Endothelial cell of umbilical vein (primary cell): ENCODE measurements around the gene VAPB.

Source experiments
- CTCF ChIP-seq, 2 donors: IDR thresholded peaks; 1 replicate in 1 of 2; 2 replicates in 1 of 2; pipeline ENCODE4 v1.5.1; 2011; ENCODE audit warnings: low read length in 2 of 2, mild to moderate bottlenecking in 2 of 2, moderate library complexity in 2 of 2, control low read depth in 1 of 2, inconsistent platforms in 1 of 2, low read depth in 1 of 2; ENCODE audit not compliant: insufficient read depth in 1 of 2; ENCODE audit errors: extremely low read depth in 1 of 2
- EZH2 ChIP-seq: IDR thresholded peaks from 2 replicates; pipeline ENCODE4 v1.6.1; 2012; ENCODE audit warnings: borderline replicate concordance, low read depth, mild to moderate bottlenecking, moderate library complexity, low read length, inconsistent platforms; ENCODE audit not compliant: severe bottlenecking
- FOS ChIP-seq: IDR thresholded peaks from 2 replicates; pipeline ENCODE4 v1.6.1; 2011; ENCODE audit warnings: mild to moderate bottlenecking, low read length, moderate library complexity, borderline replicate concordance; ENCODE audit not compliant: insufficient read depth
- MYC ChIP-seq: IDR thresholded peaks from one replicate; pipeline ENCODE4 v1.6.1; 2011; ENCODE audit warnings: mild to moderate bottlenecking, low read depth, low read length
- POLR2A ChIP-seq: IDR thresholded peaks from 2 replicates; pipeline ENCODE4 v1.6.1; 2012; ENCODE audit warnings: low read depth, mild to moderate bottlenecking, control low read depth, low read length

GRCh38 chr20:58349570-58349969 lies 39.5 kb upstream of the VAPB start:
- TF ChIP-seq CTCF (IDR thresholded peaks at IDR 0.05; ENCODE audit: extremely low read depth in 1 of 2, insufficient read depth in 1 of 2, low read depth in 1 of 2, low read length in 2 of 2) (no peak), EZH2 (no peak), MYC (no peak), POLR2A (no peak), FOS (peak; percentile 18)
